A549 (cell line): ENCODE results near the gene CCDC120. TPM values are rescaled to one million over a fixed set of nuclear protein-coding genes. Genes with fewer than 3 reads are reported as not detected.

Source experiments
- ATAC-seq, 2 experiments: fragments of 200-7000 bp in 1 of 2; fragments of >200 bp in 1 of 2; cut with Nextera tagmentation in 1 of 2; cut with Tn5 transposase in 1 of 2; 3 replicates each; pipeline versions ENCODE4 v1.8.0 to v1.9.1; 2018 to 2020; ENCODE audit warnings: mild to moderate bottlenecking in 1 of 2, moderate library complexity in 1 of 2
- CTCF ChIA-PET: fragments of 300-600 bp; sonication (Branson Sonifier 250); formaldehyde crosslinking; extraction: SDS; loops from one replicate; lab custom pipeline; 2021; ENCODE audit warnings: antibody characterized with exemption, inconsistent platforms; lab: Yijun Ruan, JAX
- POLR2A ChIA-PET: fragments of 350-600 bp; formaldehyde crosslinking; extraction: SDS; loops from one replicate; lab custom pipeline; 2021; ENCODE audit warnings: antibody characterized with exemption, inconsistent platforms; lab: Yijun Ruan, JAX
- DNase-seq, 2 experiments: peaks; one replicate each; pipeline versions ENCODE4 v3.0.0 to v3.0.0-alpha.2; 2011 to 2016; ENCODE audit warnings: low read depth in 1 of 2, low spot score in 1 of 2
- FAIRE-seq: peaks from 2 replicates; lab custom pipeline; 2011; peaks lifted over from hg19 to GRCh38; lab: Jason Lieb, UNC
- H3K27ac ChIP-seq, 2 experiments: fragments of >200 bp; sonication (Bioruptor Twin); formaldehyde crosslinking; 3 replicates each; pipeline ENCODE4 v1.5.1; 2016 to 2017
- H3K4me1 ChIP-seq: fragments of >200 bp; sonication (Bioruptor Twin); formaldehyde crosslinking; 3 replicates; pipeline ENCODE4 v1.6.1; 2016
- H3K4me2 ChIP-seq: fragments of >200 bp; sonication (Bioruptor Twin); formaldehyde crosslinking; 3 replicates; pipeline ENCODE4 v1.6.1; 2016
- H3K4me3 ChIP-seq: fragments of >200 bp; sonication (Bioruptor Twin); formaldehyde crosslinking; 3 replicates; pipeline ENCODE4 v1.5.1; 2016
- H3K9me3 ChIP-seq: fragments of >200 bp; sonication (Bioruptor Twin); formaldehyde crosslinking; 3 replicates; pipeline ENCODE4 v1.6.1; 2016
- CBX2 ChIP-seq: fragments of 200-600 bp; sonication (generic); IDR thresholded peaks from 2 replicates; pipeline ENCODE4 v1.6.1; 2016; ENCODE audit warnings: low read depth, mild to moderate bottlenecking, borderline replicate concordance
- CEBPB ChIP-seq, 2 experiments: fragments of >200 bp in 1 of 2; sonication (Bioruptor Twin) in 1 of 2; formaldehyde crosslinking in 1 of 2; IDR thresholded peaks; 2 replicates each; pipeline ENCODE4 v1.6.1; 2012 to 2016
- EP300 ChIP-seq, 2 experiments: fragments of >200 bp; sonication (Bioruptor Twin); formaldehyde crosslinking; IDR thresholded peaks; 2 replicates in 1 of 2; 3 replicates in 1 of 2; pipeline ENCODE4 v1.6.1; 2016 to 2017
- ESRRA ChIP-seq: fragments of 150-350 bp; IDR thresholded peaks from 2 replicates; pipeline ENCODE4 v1.6.1; 2014; ENCODE audit warnings: mild to moderate bottlenecking, low read length, borderline replicate concordance
- FOSB ChIP-seq: fragments of 250-450 bp; sonication (Bioruptor Pico); IDR thresholded peaks from 2 replicates; pipeline ENCODE4 v1.5.0; 2020; ENCODE audit warnings: mild to moderate bottlenecking, moderate library complexity
- GATA3 ChIP-seq: IDR thresholded peaks from 2 replicates; pipeline ENCODE4 v1.6.1; 2012; ENCODE audit warnings: borderline replicate concordance
- JUN ChIP-seq, 2 experiments: fragments of >200 bp; sonication (Bioruptor Twin); formaldehyde crosslinking; IDR thresholded peaks; 2 replicates in 1 of 2; 3 replicates in 1 of 2; pipeline ENCODE4 v1.6.1; 2016 to 2017
- KDM1A ChIP-seq: fragments of 200-600 bp; sonication (generic); IDR thresholded peaks from 2 replicates; pipeline ENCODE4 v1.6.1; 2016; ENCODE audit warnings: low read depth, mild to moderate bottlenecking
- KDM5A ChIP-seq: fragments of 200-600 bp; sonication (generic); IDR thresholded peaks from 2 replicates; pipeline ENCODE4 v1.6.1; 2016; ENCODE audit warnings: antibody characterized with exemption, mild to moderate bottlenecking
- NPAS2 ChIP-seq: fragments of 250-450 bp; sonication (Bioruptor Pico); IDR thresholded peaks from 2 replicates; pipeline ENCODE4 v1.8.0; 2022; ENCODE audit warnings: mild to moderate bottlenecking, moderate library complexity, borderline replicate concordance
- NR3C1 ChIP-seq: fragments of >200 bp; sonication (Bioruptor Twin); formaldehyde crosslinking; IDR thresholded peaks from 3 replicates; pipeline ENCODE4 v1.6.1; 2017
- RARB ChIP-seq: fragments of 250-450 bp; sonication (Bioruptor Pico); IDR thresholded peaks from 2 replicates; pipeline ENCODE4 v1.8.0; 2021; ENCODE audit warnings: mild to moderate bottlenecking, moderate library complexity
- RNF2 ChIP-seq: fragments of 200-600 bp; sonication (generic); IDR thresholded peaks from 2 replicates; pipeline ENCODE4 v1.6.1; 2016; ENCODE audit warnings: low read depth, mild to moderate bottlenecking, antibody characterized with exemption, moderate library complexity, borderline replicate concordance
- SREBF2 ChIP-seq: fragments of 450-650 bp; IDR thresholded peaks from 2 replicates; pipeline ENCODE4 v1.6.1; 2014; ENCODE audit warnings: mild to moderate bottlenecking, moderate library complexity
- ZSCAN20 ChIP-seq: fragments of 250-450 bp; sonication (Bioruptor Pico); IDR thresholded peaks from 2 replicates; pipeline ENCODE4 v1.8.0; 2022; ENCODE audit warnings: mild to moderate bottlenecking, moderate library complexity
- WGBS: methylation state at CpG from one replicate; pipeline ENCODE4 v1.1.6; 2017; ENCODE audit errors: missing lambda C conversion rate; 5-methylcytosine and 5-hydroxymethylcytosine counted together
- polyA plus RNA-seq, 4 experiments: library from polyadenylated mRNA; depleted of rRNA in 3 of 4; stranded (reverse); fragments of >200 nt; fragmentation: RNase III in 1 of 4; extraction: RNeasy Plus Mini Kit Qiagen cat#74134 plus additional on column Dnase treatment in 1 of 4; gene quantifications; 2 replicates in 3 of 4; 3 replicates in 1 of 4; pipeline ENCODE4 v1.2.3, GENCODE V29; 2011 to 2017
- TF ChIP-seq, protein P1 (sequence below): fragments of 200-600 bp; sonication (generic); IDR thresholded peaks from 2 replicates; pipeline ENCODE4 v1.6.1; 2016; ENCODE audit warnings: antibody characterized with exemption, mild to moderate bottlenecking, moderate library complexity
- TF ChIP-seq, protein P2 (sequence below): IDR thresholded peaks from 2 replicates; pipeline ENCODE4 v1.6.1; 2012
- TF ChIP-seq, protein P3 (sequence below): fragments of 150-350 bp; IDR thresholded peaks from 2 replicates; pipeline ENCODE4 v1.6.1; 2014; ENCODE audit warnings: low read depth, mild to moderate bottlenecking, low read length
- TF ChIP-seq, protein P4 (sequence below): fragments of >200 bp; sonication (Bioruptor Twin); formaldehyde crosslinking; IDR thresholded peaks from 3 replicates; pipeline ENCODE4 v1.6.1; 2016
- TF ChIP-seq, protein P5 (sequence below): fragments of 450-650 bp; IDR thresholded peaks from 2 replicates; pipeline ENCODE4 v1.6.1; 2014; ENCODE audit warnings: antibody characterized with exemption
- TF ChIP-seq, protein P6 (sequence below): fragments of >200 bp; sonication (Bioruptor Twin); formaldehyde crosslinking; IDR thresholded peaks from 3 replicates; pipeline ENCODE4 v1.5.1; 2016

Gene CCDC120
- polyA plus RNA-seq, 2 of the 4 experiments (the other 2 are of a cell fraction) = 1.6 to 4.1 TPM

DNA sequence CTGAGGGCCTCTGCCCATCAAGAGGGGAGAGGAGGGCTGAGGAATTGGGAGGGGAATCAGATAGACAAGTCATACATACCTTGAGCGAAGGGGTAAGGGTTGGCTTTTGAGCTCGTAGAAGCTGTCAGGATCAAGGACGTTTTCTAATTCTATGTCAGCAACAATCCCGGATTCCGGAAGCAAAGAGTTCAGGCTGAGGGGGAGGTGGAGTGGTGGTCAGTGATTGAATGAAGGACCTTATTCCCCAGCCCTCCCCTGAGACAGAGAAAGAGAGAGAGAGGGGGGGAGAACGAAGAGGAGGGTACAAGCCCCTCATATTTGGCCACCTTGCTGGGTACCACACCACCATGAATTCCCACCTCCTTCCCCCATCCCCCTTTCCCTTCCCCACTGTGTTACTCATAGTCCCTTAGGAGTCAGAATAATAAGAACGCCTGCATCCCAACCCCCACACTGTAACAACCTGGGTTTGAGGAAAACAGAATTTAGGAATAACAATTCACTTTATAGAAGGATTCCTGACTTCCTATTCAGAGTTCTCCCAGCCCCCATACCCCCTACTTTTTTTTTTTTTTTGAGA is 18.3 kb upstream of the CCDC120 start (continued):
- TF ChIP-seq, protein P1, sequence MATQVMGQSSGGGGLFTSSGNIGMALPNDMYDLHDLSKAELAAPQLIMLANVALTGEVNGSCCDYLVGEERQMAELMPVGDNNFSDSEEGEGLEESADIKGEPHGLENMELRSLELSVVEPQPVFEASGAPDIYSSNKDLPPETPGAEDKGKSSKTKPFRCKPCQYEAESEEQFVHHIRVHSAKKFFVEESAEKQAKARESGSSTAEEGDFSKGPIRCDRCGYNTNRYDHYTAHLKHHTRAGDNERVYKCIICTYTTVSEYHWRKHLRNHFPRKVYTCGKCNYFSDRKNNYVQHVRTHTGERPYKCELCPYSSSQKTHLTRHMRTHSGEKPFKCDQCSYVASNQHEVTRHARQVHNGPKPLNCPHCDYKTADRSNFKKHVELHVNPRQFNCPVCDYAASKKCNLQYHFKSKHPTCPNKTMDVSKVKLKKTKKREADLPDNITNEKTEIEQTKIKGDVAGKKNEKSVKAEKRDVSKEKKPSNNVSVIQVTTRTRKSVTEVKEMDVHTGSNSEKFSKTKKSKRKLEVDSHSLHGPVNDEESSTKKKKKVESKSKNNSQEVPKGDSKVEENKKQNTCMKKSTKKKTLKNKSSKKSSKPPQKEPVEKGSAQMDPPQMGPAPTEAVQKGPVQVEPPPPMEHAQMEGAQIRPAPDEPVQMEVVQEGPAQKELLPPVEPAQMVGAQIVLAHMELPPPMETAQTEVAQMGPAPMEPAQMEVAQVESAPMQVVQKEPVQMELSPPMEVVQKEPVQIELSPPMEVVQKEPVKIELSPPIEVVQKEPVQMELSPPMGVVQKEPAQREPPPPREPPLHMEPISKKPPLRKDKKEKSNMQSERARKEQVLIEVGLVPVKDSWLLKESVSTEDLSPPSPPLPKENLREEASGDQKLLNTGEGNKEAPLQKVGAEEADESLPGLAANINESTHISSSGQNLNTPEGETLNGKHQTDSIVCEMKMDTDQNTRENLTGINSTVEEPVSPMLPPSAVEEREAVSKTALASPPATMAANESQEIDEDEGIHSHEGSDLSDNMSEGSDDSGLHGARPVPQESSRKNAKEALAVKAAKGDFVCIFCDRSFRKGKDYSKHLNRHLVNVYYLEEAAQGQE = no peak
- TF ChIP-seq, protein P2, sequence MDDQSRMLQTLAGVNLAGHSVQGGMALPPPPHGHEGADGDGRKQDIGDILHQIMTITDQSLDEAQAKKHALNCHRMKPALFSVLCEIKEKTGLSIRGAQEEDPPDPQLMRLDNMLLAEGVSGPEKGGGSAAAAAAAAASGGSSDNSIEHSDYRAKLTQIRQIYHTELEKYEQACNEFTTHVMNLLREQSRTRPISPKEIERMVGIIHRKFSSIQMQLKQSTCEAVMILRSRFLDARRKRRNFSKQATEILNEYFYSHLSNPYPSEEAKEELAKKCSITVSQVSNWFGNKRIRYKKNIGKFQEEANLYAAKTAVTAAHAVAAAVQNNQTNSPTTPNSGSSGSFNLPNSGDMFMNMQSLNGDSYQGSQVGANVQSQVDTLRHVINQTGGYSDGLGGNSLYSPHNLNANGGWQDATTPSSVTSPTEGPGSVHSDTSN = no peak

DNA sequence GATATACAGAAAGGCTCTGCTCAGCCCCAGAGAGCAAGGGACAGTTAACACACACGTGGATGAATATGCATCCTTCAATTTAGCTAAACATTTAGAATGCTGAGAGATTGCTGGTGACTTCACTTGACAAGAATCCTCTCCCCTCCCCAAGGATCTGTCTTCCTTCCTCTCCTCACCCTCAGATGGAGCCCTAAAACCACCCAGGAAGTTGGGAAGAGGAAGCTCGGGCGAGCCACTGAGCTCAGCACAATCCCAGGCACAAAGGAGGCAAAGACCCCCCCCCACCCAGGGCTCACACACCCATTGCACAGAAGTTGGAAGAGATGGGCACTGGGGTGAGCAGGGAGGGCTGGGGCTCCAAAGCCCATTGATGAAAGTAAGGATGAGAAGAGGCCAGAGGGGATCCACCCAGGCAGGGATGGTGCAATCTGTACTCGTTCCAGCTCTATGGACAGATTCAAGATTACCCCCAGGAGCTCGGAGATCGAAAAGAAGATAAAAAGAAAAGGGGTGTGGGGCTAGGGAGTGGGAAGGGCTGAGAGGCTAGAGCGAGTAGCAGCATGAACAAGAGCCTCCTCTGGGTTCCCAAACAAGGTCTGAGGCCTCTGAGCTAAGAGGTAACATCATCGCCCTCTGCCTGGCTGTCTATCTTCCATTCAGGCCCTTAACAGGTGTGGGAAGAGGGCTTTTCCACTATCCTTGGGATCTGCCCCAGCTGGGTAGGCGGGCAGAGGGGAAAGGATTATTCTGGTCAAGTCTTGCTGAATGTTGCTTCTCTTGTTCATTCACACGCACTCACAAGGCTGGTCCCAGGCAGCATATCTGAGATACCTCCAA is 16.8 kb upstream of the CCDC120 start:
- WGBS = under 1% methylated on average over 9 of the region's 10 CpGs
- H3K4me1 ChIP-seq = peaks cover 26% of the 10 kb centered on the region
- ChIA-PET POLR2A (interaction anchor here (1.0 to 5.7 kb wide), 4 partner anchors 32 to 83 kb away, joined by 3 to 40 read pairs (median 10); partner anchors contain the start of genes GRIPAP1, OTUD5 and PRAF2), CTCF (interaction anchor here (0.6 to 6.4 kb wide), 7 partner anchors 47 to 721 kb away, joined by 3 to 32 read pairs (median 3); partner anchors contain the start of gene KCND1)
- H3K9me3 ChIP-seq = no peaks in the 10 kb centered on the region
- H3K4me2 ChIP-seq = peak overlapping the region; percentile 98
- TF ChIP-seq KDM5A (no peak), FOSB (CRISPR knock-in tag) (no peak), JUN (IDR thresholded peaks at IDR 0.05) (peak; percentile 12 to 15; a peak in 1 of 5 replicates), RNF2 (no peak), ESRRA (no peak), GATA3 (peak; percentile 44; the same call in 1 of the 2 replicates), SREBF2 (no peak), ZSCAN20 (CRISPR knock-in tag) (no peak), EP300 (IDR thresholded peaks at IDR 0.05) (no peak), NPAS2 (CRISPR knock-in tag) (no peak), KDM1A (no peak), RARB (CRISPR knock-in tag) (no peak), CEBPB (IDR thresholded peaks at IDR 0.05) (peak; percentile 23 to 41; a peak in 2 of 4 replicates), CBX2 (no peak), NR3C1 (no peak)
- TF ChIP-seq, protein P3, sequence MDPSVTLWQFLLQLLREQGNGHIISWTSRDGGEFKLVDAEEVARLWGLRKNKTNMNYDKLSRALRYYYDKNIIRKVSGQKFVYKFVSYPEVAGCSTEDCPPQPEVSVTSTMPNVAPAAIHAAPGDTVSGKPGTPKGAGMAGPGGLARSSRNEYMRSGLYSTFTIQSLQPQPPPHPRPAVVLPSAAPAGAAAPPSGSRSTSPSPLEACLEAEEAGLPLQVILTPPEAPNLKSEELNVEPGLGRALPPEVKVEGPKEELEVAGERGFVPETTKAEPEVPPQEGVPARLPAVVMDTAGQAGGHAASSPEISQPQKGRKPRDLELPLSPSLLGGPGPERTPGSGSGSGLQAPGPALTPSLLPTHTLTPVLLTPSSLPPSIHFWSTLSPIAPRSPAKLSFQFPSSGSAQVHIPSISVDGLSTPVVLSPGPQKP = no peak
- TF ChIP-seq, protein P4, sequence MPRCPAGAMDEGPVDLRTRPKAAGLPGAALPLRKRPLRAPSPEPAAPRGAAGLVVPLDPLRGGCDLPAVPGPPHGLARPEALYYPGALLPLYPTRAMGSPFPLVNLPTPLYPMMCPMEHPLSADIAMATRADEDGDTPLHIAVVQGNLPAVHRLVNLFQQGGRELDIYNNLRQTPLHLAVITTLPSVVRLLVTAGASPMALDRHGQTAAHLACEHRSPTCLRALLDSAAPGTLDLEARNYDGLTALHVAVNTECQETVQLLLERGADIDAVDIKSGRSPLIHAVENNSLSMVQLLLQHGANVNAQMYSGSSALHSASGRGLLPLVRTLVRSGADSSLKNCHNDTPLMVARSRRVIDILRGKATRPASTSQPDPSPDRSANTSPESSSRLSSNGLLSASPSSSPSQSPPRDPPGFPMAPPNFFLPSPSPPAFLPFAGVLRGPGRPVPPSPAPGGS = no peak
- TF ChIP-seq, protein P5, sequence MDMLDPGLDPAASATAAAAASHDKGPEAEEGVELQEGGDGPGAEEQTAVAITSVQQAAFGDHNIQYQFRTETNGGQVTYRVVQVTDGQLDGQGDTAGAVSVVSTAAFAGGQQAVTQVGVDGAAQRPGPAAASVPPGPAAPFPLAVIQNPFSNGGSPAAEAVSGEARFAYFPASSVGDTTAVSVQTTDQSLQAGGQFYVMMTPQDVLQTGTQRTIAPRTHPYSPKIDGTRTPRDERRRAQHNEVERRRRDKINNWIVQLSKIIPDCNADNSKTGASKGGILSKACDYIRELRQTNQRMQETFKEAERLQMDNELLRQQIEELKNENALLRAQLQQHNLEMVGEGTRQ = no peak
- TF ChIP-seq, protein P6, sequence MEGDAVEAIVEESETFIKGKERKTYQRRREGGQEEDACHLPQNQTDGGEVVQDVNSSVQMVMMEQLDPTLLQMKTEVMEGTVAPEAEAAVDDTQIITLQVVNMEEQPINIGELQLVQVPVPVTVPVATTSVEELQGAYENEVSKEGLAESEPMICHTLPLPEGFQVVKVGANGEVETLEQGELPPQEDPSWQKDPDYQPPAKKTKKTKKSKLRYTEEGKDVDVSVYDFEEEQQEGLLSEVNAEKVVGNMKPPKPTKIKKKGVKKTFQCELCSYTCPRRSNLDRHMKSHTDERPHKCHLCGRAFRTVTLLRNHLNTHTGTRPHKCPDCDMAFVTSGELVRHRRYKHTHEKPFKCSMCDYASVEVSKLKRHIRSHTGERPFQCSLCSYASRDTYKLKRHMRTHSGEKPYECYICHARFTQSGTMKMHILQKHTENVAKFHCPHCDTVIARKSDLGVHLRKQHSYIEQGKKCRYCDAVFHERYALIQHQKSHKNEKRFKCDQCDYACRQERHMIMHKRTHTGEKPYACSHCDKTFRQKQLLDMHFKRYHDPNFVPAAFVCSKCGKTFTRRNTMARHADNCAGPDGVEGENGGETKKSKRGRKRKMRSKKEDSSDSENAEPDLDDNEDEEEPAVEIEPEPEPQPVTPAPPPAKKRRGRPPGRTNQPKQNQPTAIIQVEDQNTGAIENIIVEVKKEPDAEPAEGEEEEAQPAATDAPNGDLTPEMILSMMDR = no peak
- H3K4me3 ChIP-seq = peak overlapping the region; percentile 93
- DNase-seq = peak; percentile 25 to 42
- ATAC-seq = no peak
- peak; percentile 84 for FAIRE-seq
- H3K27ac ChIP-seq = peak overlapping the region; percentile 99 to 100
